ENCODE measurements around the gene TRAF3. TPM values are rescaled to one million over a fixed set of nuclear protein-coding genes. Genes with fewer than 3 reads are reported as not detected.

TRAF3 gene
- total RNA-seq, 2 experiments from 2014 or later: 28.9 to 31.0 TPM

GRCh38 chr14:102939820-102940561, 162.7 kb downstream of the TRAF3 start:
- ChIA-PET CTCF (no interaction called here), POLR2A (no interaction called here)
- H3K9me3 Mint-ChIP-seq (ENCODE audit: insufficient read depth): no peaks in the 10 kb centered on the region
- ATAC-seq (no peak), DNase-seq (no peak)
- no peak overlapping the region for H3K4me3 Mint-ChIP-seq
- H3K36me3 Mint-ChIP-seq (ENCODE audit: low read depth): no peaks in the 10 kb centered on the region
- H3K27ac Mint-ChIP-seq: no peak overlapping the region
- no peaks in the 10 kb centered on the region for H3K27me3 Mint-ChIP-seq (ENCODE audit: low read depth)
- no peaks in the 10 kb centered on the region for H3K4me1 Mint-ChIP-seq (ENCODE audit: low read depth)

GRCh38 chr14:102940729-102941362, 163.6 kb downstream of the TRAF3 start:
- no peak for DNase-seq
- CTCF ChIA-PET: no interaction called here
- Mint-ChIP-seq H3K36me3 (ENCODE audit: low read depth) (no peaks in the 10 kb centered on the region), H3K27me3 (ENCODE audit: low read depth) (no peaks in the 10 kb centered on the region), H3K27ac (no peak overlapping the region), H3K4me3 (no peak overlapping the region), H3K9me3 (ENCODE audit: insufficient read depth) (no peaks in the 10 kb centered on the region), H3K4me1 (ENCODE audit: low read depth) (no peaks in the 10 kb centered on the region)
- POLR2A ChIA-PET: no interaction called here
- no peak for ATAC-seq

- POLR2A ChIA-PET: no interaction called here
- Mint-ChIP-seq H3K36me3 (ENCODE audit: low read depth) (no peaks in the 10 kb centered on the region), H3K4me1 (ENCODE audit: low read depth) (peaks cover 3% of the 10 kb centered on the region), H3K27ac (no peak overlapping the region), H3K4me3 (no peak overlapping the region), H3K9me3 (ENCODE audit: insufficient read depth) (no peaks in the 10 kb centered on the region), H3K27me3 (ENCODE audit: low read depth) (no peaks in the 10 kb centered on the region)
- DNase-seq (no peak), ATAC-seq (no peak)
- CTCF ChIA-PET: no interaction called here
Measured at GRCh38 chr14:102941419-102942011, 164.3 kb downstream of the TRAF3 start.

DNA sequence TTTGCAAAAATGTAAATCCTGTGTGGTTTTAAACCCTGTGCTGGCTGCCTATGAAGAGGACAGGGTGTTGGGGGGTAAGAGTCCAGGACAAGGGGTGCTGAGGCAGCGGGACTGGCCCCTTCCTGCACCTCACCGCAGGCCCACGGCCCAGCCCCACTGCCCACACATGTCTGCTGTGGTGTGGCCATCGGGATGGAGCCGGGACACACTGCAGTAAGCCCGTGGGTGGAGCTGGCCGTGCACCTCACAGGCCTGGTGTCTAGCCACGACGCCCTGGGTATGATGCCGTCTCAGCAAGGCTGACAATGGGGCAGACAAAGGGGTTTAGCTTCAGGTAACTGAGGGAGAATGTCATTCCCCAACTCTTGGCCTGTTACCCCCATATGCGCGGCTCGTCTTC, 164.8 kb downstream of the TRAF3 start:
- ChIA-PET CTCF (no interaction called here), POLR2A (no interaction called here)
- DNase-seq: no peak
- no peak overlapping the region for H3K4me3 Mint-ChIP-seq
- H3K4me1 Mint-ChIP-seq (ENCODE audit: low read depth): peaks cover 8% of the 10 kb centered on the region
- no peaks in the 10 kb centered on the region for H3K27me3 Mint-ChIP-seq (ENCODE audit: low read depth)
- H3K27ac Mint-ChIP-seq: no peak overlapping the region
- no peaks in the 10 kb centered on the region for H3K9me3 Mint-ChIP-seq (ENCODE audit: insufficient read depth)
- no peak for ATAC-seq
- no peaks in the 10 kb centered on the region for H3K36me3 Mint-ChIP-seq (ENCODE audit: low read depth)

- no peak overlapping the region for H3K4me3 Mint-ChIP-seq
- no peaks in the 10 kb centered on the region for H3K9me3 Mint-ChIP-seq (ENCODE audit: insufficient read depth)
- H3K27me3 Mint-ChIP-seq (ENCODE audit: low read depth): no peaks in the 10 kb centered on the region
- ChIA-PET POLR2A (no interaction called here), CTCF (no interaction called here)
- H3K36me3 Mint-ChIP-seq (ENCODE audit: low read depth): no peaks in the 10 kb centered on the region
- H3K4me1 Mint-ChIP-seq (ENCODE audit: low read depth): peaks cover 17% of the 10 kb centered on the region
- DNase-seq (no peak), ATAC-seq (no peak)
- no peak overlapping the region for H3K27ac Mint-ChIP-seq
Measured at GRCh38 chr14:102943454-102943853, 166.2 kb downstream of the TRAF3 start.

- Mint-ChIP-seq H3K9me3 (ENCODE audit: insufficient read depth) (no peaks in the 10 kb centered on the region), H3K4me3 (no peak overlapping the region), H3K27ac (no peak overlapping the region), H3K4me1 (ENCODE audit: low read depth) (peaks cover 21% of the 10 kb centered on the region), H3K36me3 (ENCODE audit: low read depth) (no peaks in the 10 kb centered on the region), H3K27me3 (ENCODE audit: low read depth) (no peaks in the 10 kb centered on the region)
- POLR2A ChIA-PET: no interaction called here
- CTCF ChIA-PET: no interaction called here
- DNase-seq (no peak), ATAC-seq (no peak)
Measured at GRCh38 chr14:102943979-102944378, 166.7 kb downstream of the TRAF3 start.

DNA sequence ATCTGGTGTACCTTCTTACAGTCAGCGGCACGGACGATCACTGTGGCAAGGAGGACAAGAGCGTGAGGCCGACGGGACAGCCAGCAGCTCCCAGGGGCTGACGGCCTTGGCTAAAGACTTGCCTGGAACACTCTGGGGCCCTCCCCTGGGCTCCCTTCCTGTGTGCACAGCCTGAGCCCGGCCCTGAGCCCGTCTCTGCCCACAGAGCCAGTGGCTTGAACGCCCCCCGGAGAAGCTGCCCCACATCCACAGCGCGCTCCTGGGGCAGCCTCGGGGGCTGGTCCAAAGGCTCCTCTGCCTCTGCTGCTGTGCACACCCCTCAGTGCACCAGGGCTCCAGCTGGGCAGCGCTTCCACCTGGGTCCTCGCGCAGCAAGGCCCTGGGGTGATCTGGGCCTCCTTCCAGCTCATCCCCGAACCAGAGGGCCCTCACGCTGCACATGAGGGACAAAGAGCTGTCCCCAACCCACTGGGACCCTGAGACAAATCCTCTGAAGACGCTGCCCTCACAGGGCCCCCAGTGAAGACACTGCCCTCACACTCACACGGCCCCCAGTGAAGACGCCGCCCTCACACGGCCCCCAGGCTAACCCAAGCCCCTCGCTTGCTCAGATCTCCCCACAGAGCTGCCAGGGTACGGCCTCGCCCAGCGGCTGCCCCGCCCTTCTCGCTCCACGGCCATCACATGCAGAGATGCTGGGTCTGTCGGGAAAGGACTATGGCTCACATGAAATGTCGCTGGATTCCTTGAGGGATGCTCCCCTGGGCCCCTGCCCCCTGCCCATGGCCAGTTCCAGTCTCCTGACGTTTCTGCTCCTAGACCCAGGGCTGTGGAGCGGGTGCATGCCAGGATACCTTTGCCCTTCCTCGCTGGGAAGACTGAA, 167.4 kb downstream of the TRAF3 start:
- Mint-ChIP-seq H3K36me3 (ENCODE audit: low read depth) (no peaks in the 10 kb centered on the region), H3K9me3 (ENCODE audit: insufficient read depth) (no peaks in the 10 kb centered on the region), H3K4me3 (no peak overlapping the region), H3K4me1 (ENCODE audit: low read depth) (peaks cover 28% of the 10 kb centered on the region), H3K27ac (no peak overlapping the region), H3K27me3 (ENCODE audit: low read depth) (no peaks in the 10 kb centered on the region)
- DNase-seq: no peak
- CTCF ChIA-PET: no interaction called here
- POLR2A ChIA-PET: no interaction called here
- ATAC-seq: no peak

DNA sequence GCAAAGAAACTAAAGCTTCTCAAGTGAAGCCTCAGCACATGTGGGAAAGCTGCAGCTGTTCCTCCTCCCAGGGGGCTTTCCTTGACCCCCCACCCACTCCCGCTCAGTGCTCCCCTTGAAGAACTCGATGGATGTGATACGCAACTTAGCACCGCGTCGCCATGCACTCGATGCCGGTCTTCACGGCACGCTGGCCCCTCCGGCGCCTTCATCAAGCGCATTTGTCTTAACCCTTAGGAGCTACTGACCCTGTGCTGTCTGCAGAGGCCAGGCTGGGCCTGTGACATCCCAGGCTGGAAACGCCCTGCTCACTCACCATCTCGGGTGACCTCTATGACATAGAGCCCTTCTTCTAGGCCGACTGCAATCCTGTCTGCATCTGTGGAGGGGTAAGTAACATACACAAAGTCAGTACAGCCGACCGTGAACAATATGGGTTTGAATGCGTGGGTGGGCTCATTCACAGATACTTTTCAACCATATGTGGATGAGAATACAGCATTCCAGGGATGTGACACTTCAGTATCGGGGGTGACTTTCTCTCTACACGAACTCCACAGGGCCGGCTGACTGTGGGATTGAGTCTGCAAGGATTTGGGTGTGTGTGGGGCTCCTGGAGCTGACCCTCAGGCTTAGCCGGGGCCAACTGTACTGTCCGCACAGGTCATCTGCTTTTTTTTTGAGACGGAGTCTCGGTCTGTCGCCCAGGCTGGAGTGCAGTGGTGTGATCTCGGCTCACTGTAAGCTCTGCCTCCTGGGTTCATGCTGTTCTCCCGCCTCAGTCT, 168.3 kb downstream of the TRAF3 start:
- CTCF ChIA-PET: no interaction called here
- Mint-ChIP-seq H3K4me3 (no peak overlapping the region), H3K4me1 (ENCODE audit: low read depth) (peaks cover 31% of the 10 kb centered on the region), H3K27me3 (ENCODE audit: low read depth) (no peaks in the 10 kb centered on the region), H3K27ac (no peak overlapping the region), H3K9me3 (ENCODE audit: insufficient read depth) (no peaks in the 10 kb centered on the region), H3K36me3 (ENCODE audit: low read depth) (no peaks in the 10 kb centered on the region)
- ATAC-seq: no peak
- DNase-seq: no peak
- POLR2A ChIA-PET: no interaction called here

- POLR2A ChIA-PET: no interaction called here
- no peak overlapping the region for H3K4me3 Mint-ChIP-seq
- DNase-seq: no peak
- H3K27ac Mint-ChIP-seq: peak overlapping the region; percentile 1
- H3K27me3 Mint-ChIP-seq (ENCODE audit: low read depth): no peaks in the 10 kb centered on the region
- no peaks in the 10 kb centered on the region for H3K36me3 Mint-ChIP-seq (ENCODE audit: low read depth)
- no peaks in the 10 kb centered on the region for H3K9me3 Mint-ChIP-seq (ENCODE audit: insufficient read depth)
- ATAC-seq: no peak
- CTCF ChIA-PET: no interaction called here
- H3K4me1 Mint-ChIP-seq (ENCODE audit: low read depth): peaks cover 31% of the 10 kb centered on the region
Measured at GRCh38 chr14:102947321-102948103, 170.3 kb downstream of the TRAF3 start.

DNA sequence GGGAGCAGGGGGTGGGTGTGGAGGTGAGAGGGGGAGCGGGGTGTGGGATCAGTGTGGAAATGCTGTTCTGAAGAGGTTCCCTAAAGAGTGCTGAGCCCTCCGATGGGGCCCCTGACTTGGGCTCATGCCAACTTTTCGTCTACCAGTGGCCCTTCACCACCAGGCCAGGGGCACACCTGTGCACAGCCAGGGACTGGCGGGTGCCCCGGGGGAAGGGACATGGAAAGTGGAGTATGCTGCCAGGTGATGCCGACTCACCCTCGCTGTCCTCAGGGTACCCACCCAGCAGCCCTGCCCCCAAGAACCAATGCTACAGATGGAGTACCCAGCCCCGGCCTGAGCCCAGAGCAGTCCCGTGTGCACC, 171.4 kb downstream of the TRAF3 start:
- DNase-seq (no peak), ATAC-seq (peak; percentile 25)
- H3K36me3 Mint-ChIP-seq (ENCODE audit: low read depth): no peaks in the 10 kb centered on the region
- H3K27ac Mint-ChIP-seq: peak overlapping the region; percentile 58
- H3K9me3 Mint-ChIP-seq (ENCODE audit: insufficient read depth): no peaks in the 10 kb centered on the region
- no peak overlapping the region for H3K4me3 Mint-ChIP-seq
- POLR2A ChIA-PET: no interaction called here
- no peaks in the 10 kb centered on the region for H3K27me3 Mint-ChIP-seq (ENCODE audit: low read depth)
- peaks cover 31% of the 10 kb centered on the region for H3K4me1 Mint-ChIP-seq (ENCODE audit: low read depth)
- CTCF ChIA-PET: interaction anchor here (1.3 kb wide), 1 partner anchor 22 kb away, joined by 3 read pairs; no protein-coding TSS in a partner anchor

Measured in activated CD8-positive, alpha-beta T cell treated with anti-CD3 and anti-CD28 coated beads, Interleukin-2, amount 10 ng/mL, durations not matched to agents 7 days and 5 days (primary cell).